Middle frontal gyrus (tissue), 1 donor: ENCODE data around the gene METTL21C.

Experiments
- DNase-seq: peaks from one replicate; pipeline ENCODE4 v3.0.0-alpha.2; 2015; ENCODE audit warnings: low spot score; ENCODE audit errors: extremely low spot score

METTL21C gene

GRCh38 chr13:102694937-102695336 is at the start of gene METTL21C:
METTL21C (minus strand) TSS chr13:102695044; CDS start chr13:102694498, 546 bp downstream.
- DNase-seq, result no peak

- no peak for DNase-seq
Measured at GRCh38 chr13:102742506-102742905, 47.7 kb upstream of the METTL21C start.

- DNase-seq, result no peak
Measured at GRCh38 chr13:102742101-102742500, 47.3 kb upstream of the METTL21C start.

GRCh38 chr13:102729560-102730270 is 34.9 kb upstream of the METTL21C start:
- DNase-seq, result no peak

- no peak for DNase-seq
Measured at GRCh38 chr13:102726430-102726829, 31.6 kb upstream of the METTL21C start.

GRCh38 chr13:102724923-102725322 is 30.1 kb upstream of the METTL21C start:
- no peak for DNase-seq

GRCh38 chr13:102721800-102722231 is 27.0 kb upstream of the METTL21C start:
- peak; percentile 72 for DNase-seq

- DNase-seq, result no peak
Measured at GRCh38 chr13:102718746-102719145, 23.9 kb upstream of the METTL21C start.

GRCh38 chr13:102715447-102715846 is 20.6 kb upstream of the METTL21C start:
- no peak for DNase-seq

GRCh38 chr13:102710261-102710679 is 15.4 kb upstream of the METTL21C start:
- DNase-seq, result no peak

GRCh38 chr13:102709536-102709935 is 14.7 kb upstream of the METTL21C start:
- no peak for DNase-seq

GRCh38 chr13:102708991-102709390 is 14.1 kb upstream of the METTL21C start:
- DNase-seq, result no peak

GRCh38 chr13:102708211-102708610 is 13.4 kb upstream of the METTL21C start:
- DNase-seq, result no peak

GRCh38 chr13:102707467-102707866 is 12.6 kb upstream of the METTL21C start:
- no peak for DNase-seq

GRCh38 chr13:102704238-102705058 is 9.6 kb upstream of the METTL21C start:
- DNase-seq, result no peak

- no peak for DNase-seq
Measured at GRCh38 chr13:102703726-102704035, 8.8 kb upstream of the METTL21C start.

- no peak for DNase-seq
Measured at GRCh38 chr13:102702965-102703725, 8.3 kb upstream of the METTL21C start.

GRCh38 chr13:102701331-102701730 is 6.5 kb upstream of the METTL21C start:
- DNase-seq, result no peak

- no peak for DNase-seq
Measured at GRCh38 chr13:102700088-102701031, 5.5 kb upstream of the METTL21C start.

- no peak for DNase-seq
Measured at GRCh38 chr13:102699504-102699903, 4.7 kb upstream of the METTL21C start.

- no peak for DNase-seq
Measured at GRCh38 chr13:102698649-102698980, 3.8 kb upstream of the METTL21C start.
